GM12892 (cell line): ENCODE data around the gene CASR. TPM values are rescaled to one million over a fixed set of nuclear protein-coding genes. Genes with fewer than 3 reads are reported as not detected.
"Not testable (repeated sequence)": the region's sequence is repeated elsewhere in the genome, so short reads cannot be mapped to it uniquely, and the experiment has no call there.

Source experiments
- DNase-seq: peaks from one replicate; pipeline ENCODE4 v3.0.0; 2011; ENCODE audit not compliant: insufficient read length
- FAIRE-seq: peaks from 2 replicates; lab custom pipeline; 2011; peaks lifted over from hg19 to GRCh38; lab: Jason Lieb, UNC
- POLR2A ChIP-seq: IDR thresholded peaks from 2 replicates; pipeline ENCODE4 v1.6.1; 2011; ENCODE audit warnings: low read depth, low read length, control low read depth
- POLR2AphosphoS5 ChIP-seq: IDR thresholded peaks from 2 replicates; pipeline ENCODE4 v1.6.1; 2011; ENCODE audit warnings: low read depth, low read length, control low read depth
- TAF1 ChIP-seq: IDR thresholded peaks from 2 replicates; pipeline ENCODE4 v1.6.1; 2011; ENCODE audit warnings: low read depth, mild to moderate bottlenecking, control low read depth, low read length, borderline replicate concordance
- polyA plus RNA-seq: library from polyadenylated mRNA; unstranded; fragments of >200 nt; gene quantifications from one replicate; pipeline ENCODE4 v1.2.1, GENCODE V29; 2012; ENCODE audit warnings: missing spikeins, inconsistent platforms; ENCODE audit not compliant: missing spikeins

Gene CASR, protein sequence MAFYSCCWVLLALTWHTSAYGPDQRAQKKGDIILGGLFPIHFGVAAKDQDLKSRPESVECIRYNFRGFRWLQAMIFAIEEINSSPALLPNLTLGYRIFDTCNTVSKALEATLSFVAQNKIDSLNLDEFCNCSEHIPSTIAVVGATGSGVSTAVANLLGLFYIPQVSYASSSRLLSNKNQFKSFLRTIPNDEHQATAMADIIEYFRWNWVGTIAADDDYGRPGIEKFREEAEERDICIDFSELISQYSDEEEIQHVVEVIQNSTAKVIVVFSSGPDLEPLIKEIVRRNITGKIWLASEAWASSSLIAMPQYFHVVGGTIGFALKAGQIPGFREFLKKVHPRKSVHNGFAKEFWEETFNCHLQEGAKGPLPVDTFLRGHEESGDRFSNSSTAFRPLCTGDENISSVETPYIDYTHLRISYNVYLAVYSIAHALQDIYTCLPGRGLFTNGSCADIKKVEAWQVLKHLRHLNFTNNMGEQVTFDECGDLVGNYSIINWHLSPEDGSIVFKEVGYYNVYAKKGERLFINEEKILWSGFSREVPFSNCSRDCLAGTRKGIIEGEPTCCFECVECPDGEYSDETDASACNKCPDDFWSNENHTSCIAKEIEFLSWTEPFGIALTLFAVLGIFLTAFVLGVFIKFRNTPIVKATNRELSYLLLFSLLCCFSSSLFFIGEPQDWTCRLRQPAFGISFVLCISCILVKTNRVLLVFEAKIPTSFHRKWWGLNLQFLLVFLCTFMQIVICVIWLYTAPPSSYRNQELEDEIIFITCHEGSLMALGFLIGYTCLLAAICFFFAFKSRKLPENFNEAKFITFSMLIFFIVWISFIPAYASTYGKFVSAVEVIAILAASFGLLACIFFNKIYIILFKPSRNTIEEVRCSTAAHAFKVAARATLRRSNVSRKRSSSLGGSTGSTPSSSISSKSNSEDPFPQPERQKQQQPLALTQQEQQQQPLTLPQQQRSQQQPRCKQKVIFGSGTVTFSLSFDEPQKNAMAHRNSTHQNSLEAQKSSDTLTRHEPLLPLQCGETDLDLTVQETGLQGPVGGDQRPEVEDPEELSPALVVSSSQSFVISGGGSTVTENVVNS
- 0.08 TPM for polyA plus RNA-seq

DNA sequence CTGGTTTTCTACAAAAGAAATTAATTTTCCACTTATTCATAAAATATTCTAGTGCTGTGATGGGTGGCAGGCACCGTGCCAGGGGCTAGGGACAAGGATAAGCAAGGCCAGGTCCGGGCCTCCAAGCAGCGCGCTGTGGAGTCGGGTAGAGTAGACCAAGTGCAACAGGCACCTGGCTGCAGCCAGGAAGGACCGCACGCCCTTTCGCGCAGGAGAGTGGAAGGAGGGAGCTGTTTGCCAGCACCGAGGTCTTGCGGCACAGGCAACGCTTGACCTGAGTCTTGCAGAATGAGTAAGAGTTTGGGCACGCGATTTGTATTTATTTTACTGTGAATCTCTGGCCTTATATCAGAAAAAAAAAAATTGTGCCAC is at the start of gene CASR:
Gene CASR (plus strand): TSS at position 148 of the 372 bp plus-strand sequence. CDS start 70,522 bp downstream, outside the sequence.
- TF ChIP-seq POLR2A (no peak), TAF1 (no peak), POLR2AphosphoS5 (no peak)
- no peak for FAIRE-seq
- peak; percentile 6 for DNase-seq

- FAIRE-seq (peak; percentile 67), DNase-seq (no peak)
- TF ChIP-seq POLR2A (no peak), POLR2AphosphoS5 (no peak), TAF1 (no peak)
Observed at GRCh38 chr3:122146466-122146865, 37.0 kb upstream of the CASR start.

- FAIRE-seq (peak; percentile 40), DNase-seq (no peak)
- no peak for TF ChIP-seq POLR2AphosphoS5
- no peak for TF ChIP-seq POLR2A
- TF ChIP-seq TAF1, result no peak
Observed at GRCh38 chr3:122148941-122149627, 34.4 kb upstream of the CASR start.

DNA sequence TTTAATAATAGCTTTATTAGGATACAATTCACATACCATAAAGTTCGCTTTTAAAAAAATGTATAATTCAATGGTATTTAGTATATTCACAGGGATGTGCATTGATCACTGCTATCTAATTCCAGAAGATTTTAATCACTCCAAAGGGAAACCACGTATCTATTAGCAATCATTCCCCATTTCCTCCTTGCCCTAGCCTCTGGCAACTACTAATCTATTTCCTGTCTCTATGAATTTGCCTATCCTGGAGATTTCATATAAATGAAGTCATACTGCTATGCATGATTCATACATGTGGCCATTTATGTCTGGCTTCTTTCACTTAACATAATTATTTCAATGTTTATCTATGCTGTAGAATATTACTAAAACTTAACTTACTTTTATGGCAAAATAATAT is 32.0 kb upstream of the CASR start:
- TF ChIP-seq POLR2AphosphoS5 (no peak), POLR2A (no peak), TAF1 (no peak)
- FAIRE-seq (no peak), DNase-seq (no peak)

DNA sequence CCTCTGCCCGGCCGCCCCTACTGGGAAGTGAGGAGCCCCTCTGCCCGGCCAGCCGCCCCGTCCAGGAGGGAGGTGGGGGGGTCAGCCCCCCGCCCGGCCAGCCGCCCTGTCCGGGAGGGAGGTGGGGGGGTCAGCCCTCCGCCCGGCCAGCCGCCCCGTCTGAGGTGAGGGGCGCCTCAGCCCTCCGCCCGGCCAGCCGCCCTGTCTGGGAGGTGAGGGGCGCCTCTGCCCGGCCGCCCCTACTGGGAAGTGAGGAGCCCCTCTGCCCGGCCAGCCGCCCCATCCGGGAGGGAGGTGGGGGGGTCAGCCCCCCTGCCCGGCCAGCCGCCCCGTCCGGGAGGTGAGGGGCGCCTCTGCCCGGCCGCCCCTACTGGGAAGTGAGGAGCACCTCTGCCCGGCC is 18.5 kb upstream of the CASR start:
- FAIRE-seq, DNase-seq: not testable (repeated sequence)

- no peak for TF ChIP-seq TAF1
- no peak for TF ChIP-seq POLR2AphosphoS5
- no peak for TF ChIP-seq POLR2A
- FAIRE-seq, result no peak
- DNase-seq, result no peak
Observed at GRCh38 chr3:122167630-122168029, 15.8 kb upstream of the CASR start.

GRCh38 chr3:122168044-122168443 is 15.4 kb upstream of the CASR start:
- no peak for DNase-seq
- TF ChIP-seq TAF1 (no peak), POLR2AphosphoS5 (no peak), POLR2A (no peak)
- FAIRE-seq, result no peak

DNA sequence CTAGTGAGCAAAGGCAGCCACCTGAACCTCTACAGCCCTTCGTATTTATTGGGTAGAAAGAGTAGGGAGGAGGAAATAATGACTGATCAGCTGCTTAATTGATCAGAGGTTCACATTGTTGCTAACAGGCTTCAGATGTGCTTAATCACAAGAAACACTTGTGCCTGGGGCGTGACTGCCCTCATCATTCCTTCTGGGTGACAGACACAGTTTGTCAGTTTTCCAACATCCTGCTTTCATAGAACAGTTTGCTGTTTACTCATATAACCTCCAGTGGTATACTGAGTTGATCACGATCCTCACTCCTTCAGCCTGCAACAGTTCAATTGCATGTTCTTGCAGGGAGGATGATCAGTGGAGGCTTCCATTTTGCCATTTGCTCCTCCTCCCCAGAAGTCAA is 13.6 kb upstream of the CASR start:
- FAIRE-seq (no peak), DNase-seq (no peak)
- no peak for TF ChIP-seq POLR2A
- no peak for TF ChIP-seq TAF1
- TF ChIP-seq POLR2AphosphoS5, result no peak

DNA sequence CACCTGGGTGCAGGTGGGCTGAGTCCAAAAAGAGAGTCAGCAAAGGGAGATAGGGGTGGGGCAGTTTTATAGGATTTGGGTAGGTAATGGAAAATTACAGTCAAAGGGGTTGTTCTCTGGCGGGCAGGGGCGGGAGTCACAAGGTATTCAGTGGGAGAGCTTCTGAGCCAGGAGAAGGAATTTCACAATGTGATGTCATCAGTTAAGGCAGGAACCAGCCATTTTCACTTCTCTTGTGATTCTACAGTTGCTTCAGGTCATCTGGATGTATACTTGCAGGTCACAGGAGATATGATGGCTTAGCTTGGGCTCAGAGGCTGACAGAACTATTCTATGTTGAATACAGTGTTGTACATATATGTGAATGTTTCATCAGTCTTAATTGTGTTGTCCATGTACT is 12.1 kb upstream of the CASR start:
- FAIRE-seq, DNase-seq: not testable (repeated sequence)

- DNase-seq (no peak), FAIRE-seq (no peak)
- no peak for TF ChIP-seq TAF1
- no peak for TF ChIP-seq POLR2A
- no peak for TF ChIP-seq POLR2AphosphoS5
Observed at GRCh38 chr3:122178711-122179110, 4.8 kb upstream of the CASR start.

- FAIRE-seq (no peak), DNase-seq (peak; percentile 10)
- TF ChIP-seq POLR2AphosphoS5 (no peak), POLR2A (no peak)
Observed at GRCh38 chr3:122183893-122184590, 574 bp downstream of the CASR start.

- TF ChIP-seq POLR2AphosphoS5 (no peak), POLR2A (no peak), TAF1 (no peak)
- DNase-seq, result no peak
- no peak for FAIRE-seq
Observed at GRCh38 chr3:122184591-122184929, 1.1 kb downstream of the CASR start.
